ENCODE data around the gene FBRSL1.

FBRSL1 gene

DNA sequence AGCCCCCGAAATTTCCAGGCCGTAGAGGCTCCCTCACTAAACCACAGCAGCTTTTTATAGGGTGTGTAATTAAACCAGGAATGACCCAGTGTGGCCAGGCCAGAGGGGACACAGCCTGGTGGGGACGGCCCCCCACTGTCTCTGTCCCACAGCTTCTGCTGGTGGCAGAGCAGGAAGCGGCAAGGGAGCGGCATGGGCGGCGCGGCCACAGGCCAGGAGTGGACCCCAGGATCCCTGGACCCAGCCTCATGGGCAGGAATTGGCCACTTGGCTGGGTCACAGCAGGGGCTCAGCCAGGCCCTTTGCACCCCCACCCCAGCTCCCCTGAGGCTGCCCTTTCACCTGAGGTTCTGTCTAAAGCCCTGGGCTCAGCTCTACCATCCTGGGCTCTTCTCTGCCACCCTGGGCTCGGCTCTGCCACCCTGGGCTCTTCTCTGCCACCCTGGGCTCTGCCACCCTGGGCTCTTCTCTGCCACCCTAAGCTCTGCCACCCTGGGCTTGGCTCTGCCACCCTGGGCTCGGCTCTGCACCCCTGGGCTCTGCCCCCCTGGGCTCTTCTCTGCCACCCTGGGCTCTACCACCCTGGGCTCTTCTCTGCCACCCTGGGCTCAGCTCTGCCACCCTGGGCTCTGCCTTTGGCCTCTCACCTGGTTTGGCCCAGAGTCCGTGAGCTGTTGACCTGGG, 39.3 kb downstream of the FBRSL1 start:
- Histone ChIP-seq H3K9me2 (replicated peaks; ENCODE audit: insufficient read depth, low read length) (no peaks in the 10 kb centered on the region), H3K9ac (ENCODE audit: low read length) (no peak overlapping the region), H3K4me1 (ENCODE audit: low read length) (no peaks in the 10 kb centered on the region), H3K79me2 (ENCODE audit: low read length) (no peaks in the 10 kb centered on the region), H4K20me1 (ENCODE audit: insufficient read depth, low read length) (no peaks in the 10 kb centered on the region), H3K36me3 (replicated peaks; ENCODE audit: insufficient read depth, low read length) (no peaks in the 10 kb centered on the region), H3K27ac (ENCODE audit: low read length) (no peak overlapping the region), H2AFZ (ENCODE audit: low read length) (no peak overlapping the region), H3K27me3 (replicated peaks; ENCODE audit: insufficient read depth, low read length) (no peaks in the 10 kb centered on the region), H3K4me2 (ENCODE audit: low read depth, low read length) (no peak overlapping the region), H3K9me3 (replicated peaks; ENCODE audit: insufficient read depth, low read length) (no peaks in the 10 kb centered on the region), H3K4me3 (ENCODE audit: low read length) (no peak overlapping the region), H3F3A (ENCODE audit: insufficient read depth, low read length) (no peaks in the 10 kb centered on the region)
- no peak for DNase-seq
- TF ChIP-seq EZH2 (optimal IDR thresholded peaks at IDR 0.05; ENCODE audit: low read depth, low read length) (no peak), CTCF (IDR thresholded peaks at IDR 0.05; ENCODE audit: low read length) (no peak), EZH2phosphoT487 (IDR thresholded peaks at IDR 0.05; ENCODE audit: low read length) (no peak)

DNA sequence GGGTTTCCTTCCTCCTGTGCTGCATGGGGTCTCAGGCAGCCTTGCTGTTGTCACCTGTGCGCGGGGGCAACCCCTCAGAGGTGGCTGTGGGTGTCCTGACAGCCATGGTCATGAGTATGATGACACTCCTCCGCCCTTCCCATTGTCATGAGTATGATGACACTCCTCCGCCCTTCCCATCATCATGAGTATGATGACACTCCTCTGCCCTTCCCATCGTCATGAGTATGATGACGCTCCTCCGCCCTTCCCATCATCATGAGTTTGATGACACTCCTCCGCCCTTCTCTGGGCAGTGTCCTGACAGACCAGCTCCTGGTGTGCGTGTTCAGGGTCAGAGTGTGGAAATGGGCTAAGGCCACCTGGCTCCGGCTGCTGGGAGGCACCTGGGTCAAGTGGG, 40.0 kb downstream of the FBRSL1 start:
- Histone ChIP-seq H3F3A (ENCODE audit: insufficient read depth, low read length) (no peaks in the 10 kb centered on the region), H3K27me3 (replicated peaks; ENCODE audit: insufficient read depth, low read length) (no peaks in the 10 kb centered on the region), H3K27ac (ENCODE audit: low read length) (no peak overlapping the region), H3K9me2 (replicated peaks; ENCODE audit: insufficient read depth, low read length) (no peaks in the 10 kb centered on the region), H2AFZ (ENCODE audit: low read length) (no peak overlapping the region), H3K4me2 (ENCODE audit: low read depth, low read length) (no peak overlapping the region), H3K9ac (ENCODE audit: low read length) (no peak overlapping the region), H3K4me3 (ENCODE audit: low read length) (no peak overlapping the region), H3K4me1 (ENCODE audit: low read length) (no peaks in the 10 kb centered on the region), H3K36me3 (replicated peaks; ENCODE audit: insufficient read depth, low read length) (no peaks in the 10 kb centered on the region), H3K9me3 (replicated peaks; ENCODE audit: insufficient read depth, low read length) (no peaks in the 10 kb centered on the region), H3K79me2 (ENCODE audit: low read length) (no peaks in the 10 kb centered on the region), H4K20me1 (ENCODE audit: insufficient read depth, low read length) (no peaks in the 10 kb centered on the region)
- DNase-seq, result no peak
- TF ChIP-seq EZH2 (optimal IDR thresholded peaks at IDR 0.05; ENCODE audit: low read depth, low read length), result no peak
- TF ChIP-seq CTCF (IDR thresholded peaks at IDR 0.05; ENCODE audit: low read length), result no peak
- TF ChIP-seq EZH2phosphoT487 (IDR thresholded peaks at IDR 0.05; ENCODE audit: low read length), result no peak

- Histone ChIP-seq H3K9me2 (replicated peaks; ENCODE audit: insufficient read depth, low read length) (no peaks in the 10 kb centered on the region), H4K20me1 (ENCODE audit: insufficient read depth, low read length) (no peaks in the 10 kb centered on the region), H3K79me2 (ENCODE audit: low read length) (no peaks in the 10 kb centered on the region), H3K9me3 (replicated peaks; ENCODE audit: insufficient read depth, low read length) (no peaks in the 10 kb centered on the region), H3K9ac (ENCODE audit: low read length) (no peak overlapping the region), H3K4me1 (ENCODE audit: low read length) (no peaks in the 10 kb centered on the region), H3K4me2 (ENCODE audit: low read depth, low read length) (no peak overlapping the region), H3K27me3 (replicated peaks; ENCODE audit: insufficient read depth, low read length) (no peaks in the 10 kb centered on the region), H3F3A (ENCODE audit: insufficient read depth, low read length) (no peaks in the 10 kb centered on the region), H3K36me3 (replicated peaks; ENCODE audit: insufficient read depth, low read length) (no peaks in the 10 kb centered on the region), H2AFZ (ENCODE audit: low read length) (no peak overlapping the region), H3K4me3 (ENCODE audit: low read length) (no peak overlapping the region), H3K27ac (ENCODE audit: low read length) (no peak overlapping the region)
- DNase-seq, result no peak
- TF ChIP-seq CTCF (IDR thresholded peaks at IDR 0.05; ENCODE audit: low read length) (no peak), EZH2phosphoT487 (IDR thresholded peaks at IDR 0.05; ENCODE audit: low read length) (no peak), EZH2 (optimal IDR thresholded peaks at IDR 0.05; ENCODE audit: low read depth, low read length) (no peak)
Measured at GRCh38 chr12:132530447-132530846, 40.5 kb downstream of the FBRSL1 start.
